Neural progenitor cell (in vitro differentiated cells): ENCODE results near the gene MYLK. TPM values are rescaled to one million over a fixed set of nuclear protein-coding genes. Genes with fewer than 3 reads are reported as not detected.
A peak's percentile ranks its signal among the peaks of the same experiment; 100 is the strongest.

Source experiments
- DNase-seq: peaks from one replicate; pipeline ENCODE4 v3.0.0-alpha.2; 2016; ENCODE audit warnings: low spot score
- H2AFZ ChIP-seq: fragments of 200-600 bp; sonication (generic); replicated peaks from 2 replicates; pipeline ENCODE4 v1.6.1; 2016; ENCODE audit warnings: antibody characterized with exemption
- H3F3A ChIP-seq: fragments of 200-600 bp; sonication (generic); 2 replicates; pipeline ENCODE4 v1.6.1; 2016; ENCODE audit warnings: antibody characterized with exemption, low read depth
- H3K27ac ChIP-seq: fragments of 200-600 bp; sonication (generic); 2 replicates; pipeline ENCODE4 v1.5.1; 2016; ENCODE audit warnings: mild to moderate bottlenecking
- H3K27me3 ChIP-seq: fragments of 200-600 bp; sonication (generic); 2 replicates; pipeline ENCODE4 v1.6.1; 2016; ENCODE audit warnings: mild to moderate bottlenecking, moderate library complexity
- H3K36me3 ChIP-seq: fragments of 200-600 bp; sonication (generic); 2 replicates; pipeline ENCODE4 v1.5.1; 2016
- H3K4me1 ChIP-seq: fragments of 200-600 bp; sonication (generic); 2 replicates; pipeline ENCODE4 v1.6.1; 2016; ENCODE audit warnings: mixed run types
- H3K4me2 ChIP-seq: fragments of 200-600 bp; sonication (generic); 2 replicates; pipeline ENCODE4 v1.6.1; 2016
- H3K4me3 ChIP-seq: fragments of 200-600 bp; sonication (generic); 2 replicates; pipeline ENCODE4 v1.5.1; 2016
- H3K79me2 ChIP-seq: fragments of 200-600 bp; sonication (generic); 2 replicates; pipeline ENCODE4 v1.6.1; 2016; ENCODE audit warnings: low read depth
- H3K9ac ChIP-seq: fragments of 200-600 bp; sonication (generic); 2 replicates; pipeline ENCODE4 v1.6.1; 2016
- H3K9me3 ChIP-seq: fragments of 200-600 bp; sonication (generic); 2 replicates; pipeline ENCODE4 v1.5.1; 2016; ENCODE audit warnings: low read depth
- H4K20me1 ChIP-seq: fragments of 200-600 bp; sonication (generic); 2 replicates; pipeline ENCODE4 v1.6.1; 2016; ENCODE audit warnings: low read depth
- H3K27ac Mint-ChIP-seq: 3 replicates; pipeline ENCODE4 v1.8.0; 2021; ENCODE audit warnings: mixed read lengths
- H3K27me3 Mint-ChIP-seq: 2 replicates; pipeline ENCODE4 v1.8.0; 2022; ENCODE audit warnings: low read depth, mild to moderate bottlenecking, inconsistent platforms, moderate library complexity, mixed read lengths; ENCODE audit not compliant: insufficient read depth
- H3K36me3 Mint-ChIP-seq: 3 replicates; pipeline ENCODE4 v1.8.0; 2021; ENCODE audit warnings: mixed read lengths
- H3K4me1 Mint-ChIP-seq: 3 replicates; pipeline ENCODE4 v1.8.0; 2021; ENCODE audit warnings: mixed read lengths
- H3K4me3 Mint-ChIP-seq: 3 replicates; pipeline ENCODE4 v1.8.0; 2021; ENCODE audit warnings: mild to moderate bottlenecking, moderate library complexity, mixed read lengths
- H3K9me3 Mint-ChIP-seq: 3 replicates; pipeline ENCODE4 v1.8.0; 2020; ENCODE audit warnings: mixed read lengths
- EZH2 ChIP-seq: fragments of 200-600 bp; sonication (generic); IDR thresholded peaks from 2 replicates; pipeline ENCODE4 v1.6.1; 2017; ENCODE audit warnings: antibody characterized with exemption, mild to moderate bottlenecking, moderate library complexity
- EZH2phosphoT487 ChIP-seq: fragments of 200-600 bp; sonication (generic); IDR thresholded peaks from 2 replicates; pipeline ENCODE4 v1.6.1; 2017; ENCODE audit warnings: antibody characterized with exemption
- total RNA-seq: library from RNA; depleted of rRNA; stranded (reverse); fragments of >200 nt; gene quantifications from 2 replicates; pipeline ENCODE4 v1.2.3, GENCODE V29; 2015; ENCODE audit warnings: low replicate concordance
- TF ChIP-seq, protein P1 (sequence below): fragments of 200-600 bp; sonication (generic); IDR thresholded peaks from 2 replicates; pipeline ENCODE4 v1.5.1; 2017; ENCODE audit warnings: antibody characterized with exemption, mild to moderate bottlenecking

The MYLK gene
- total RNA-seq, 1 donor from 2014 or later = 28.4 TPM

- H3K36me3 Mint-ChIP-seq = peaks cover 30% of the 10 kb centered on the region
Observed at GRCh38 chr3:123584988-123585937, 298.9 kb downstream of the MYLK start, which contains the start of gene HACD2. Gene HACD2 (minus strand): TSS chr3:123585053. CDS start chr3:123585027, 26 bp downstream.

GRCh38 chr3:123584284-123584987, 299.7 kb downstream of the MYLK start:
- Histone ChIP-seq H3F3A (peaks cover 21% of the 10 kb centered on the region), H3K27me3 (no peaks in the 10 kb centered on the region), H3K4me3 (peak overlapping the region; percentile 77), H3K4me2 (peak overlapping the region; percentile 83), H3K9me3 (no peaks in the 10 kb centered on the region), H4K20me1 (peaks cover 8% of the 10 kb centered on the region), H3K79me2 (peaks cover 48% of the 10 kb centered on the region), H3K4me1 (peaks cover 16% of the 10 kb centered on the region), H2AFZ (peak overlapping the region; percentile 59), H3K9ac (peak overlapping the region; percentile 34), H3K36me3 (no peaks in the 10 kb centered on the region), H3K27ac (peak overlapping the region; percentile 31)
- DNase-seq = no peak
- Mint-ChIP-seq H3K36me3 (peaks cover 25% of the 10 kb centered on the region), H3K4me1 (peaks cover 15% of the 10 kb centered on the region), H3K27me3 (no peaks in the 10 kb centered on the region), H3K9me3 (peaks cover 7% of the 10 kb centered on the region), H3K4me3 (no peak overlapping the region), H3K27ac (peak overlapping the region; percentile 80)
- TF ChIP-seq, protein P1, sequence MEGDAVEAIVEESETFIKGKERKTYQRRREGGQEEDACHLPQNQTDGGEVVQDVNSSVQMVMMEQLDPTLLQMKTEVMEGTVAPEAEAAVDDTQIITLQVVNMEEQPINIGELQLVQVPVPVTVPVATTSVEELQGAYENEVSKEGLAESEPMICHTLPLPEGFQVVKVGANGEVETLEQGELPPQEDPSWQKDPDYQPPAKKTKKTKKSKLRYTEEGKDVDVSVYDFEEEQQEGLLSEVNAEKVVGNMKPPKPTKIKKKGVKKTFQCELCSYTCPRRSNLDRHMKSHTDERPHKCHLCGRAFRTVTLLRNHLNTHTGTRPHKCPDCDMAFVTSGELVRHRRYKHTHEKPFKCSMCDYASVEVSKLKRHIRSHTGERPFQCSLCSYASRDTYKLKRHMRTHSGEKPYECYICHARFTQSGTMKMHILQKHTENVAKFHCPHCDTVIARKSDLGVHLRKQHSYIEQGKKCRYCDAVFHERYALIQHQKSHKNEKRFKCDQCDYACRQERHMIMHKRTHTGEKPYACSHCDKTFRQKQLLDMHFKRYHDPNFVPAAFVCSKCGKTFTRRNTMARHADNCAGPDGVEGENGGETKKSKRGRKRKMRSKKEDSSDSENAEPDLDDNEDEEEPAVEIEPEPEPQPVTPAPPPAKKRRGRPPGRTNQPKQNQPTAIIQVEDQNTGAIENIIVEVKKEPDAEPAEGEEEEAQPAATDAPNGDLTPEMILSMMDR = peak; percentile 28
- no peak for TF ChIP-seq EZH2

More at GRCh38 chr3:123584988-123585937, 298.9 kb downstream of the MYLK start, which contains the start of gene HACD2:
- Mint-ChIP-seq H3K9me3 (peaks cover 16% of the 10 kb centered on the region), H3K4me3 (no peak within 1 kb of the TSS), H3K4me1 (peaks cover 15% of the 10 kb centered on the region), H3K27ac (peak within 1 kb of the TSS; percentile 80), H3K27me3 (no peaks in the 10 kb centered on the region)
- Histone ChIP-seq H3K27me3 (no peaks in the 10 kb centered on the region), H3K4me1 (peaks cover 16% of the 10 kb centered on the region), H3K79me2 (peaks cover 48% of the 10 kb centered on the region), H3F3A (peaks cover 21% of the 10 kb centered on the region), H3K9ac (peak within 1 kb of the TSS; percentile 74), H3K27ac (peak within 1 kb of the TSS; percentile 92), H3K4me2 (peak within 1 kb of the TSS; percentile 83), H3K36me3 (no peaks in the 10 kb centered on the region), H3K9me3 (no peaks in the 10 kb centered on the region), H3K4me3 (peak within 1 kb of the TSS; percentile 77), H4K20me1 (peaks cover 8% of the 10 kb centered on the region), H2AFZ (peak within 1 kb of the TSS; percentile 99)
- DNase-seq = peak; percentile 98
- TF ChIP-seq EZH2phosphoT487 = no peak
- TF ChIP-seq, protein P1 = no peak
- no peak for TF ChIP-seq EZH2

GRCh38 chr3:123583561-123583960, 300.6 kb downstream of the MYLK start:
- Histone ChIP-seq H4K20me1 (peaks cover 8% of the 10 kb centered on the region), H3K9ac (no peak overlapping the region), H3K79me2 (peaks cover 47% of the 10 kb centered on the region), H3F3A (peaks cover 21% of the 10 kb centered on the region), H3K27me3 (no peaks in the 10 kb centered on the region), H3K4me3 (peak overlapping the region; percentile 77), H3K9me3 (no peaks in the 10 kb centered on the region), H3K4me2 (peak overlapping the region; percentile 83), H3K27ac (no peak overlapping the region), H3K36me3 (no peaks in the 10 kb centered on the region), H3K4me1 (peaks cover 16% of the 10 kb centered on the region), H2AFZ (no peak overlapping the region)
- Mint-ChIP-seq H3K27ac (no peak overlapping the region), H3K36me3 (peaks cover 20% of the 10 kb centered on the region), H3K9me3 (peaks cover 2% of the 10 kb centered on the region), H3K4me1 (peaks cover 15% of the 10 kb centered on the region), H3K4me3 (no peak overlapping the region), H3K27me3 (no peaks in the 10 kb centered on the region)
- no peak for DNase-seq
- TF ChIP-seq, protein P1 = no peak
- TF ChIP-seq EZH2 = no peak
- TF ChIP-seq EZH2phosphoT487 = no peak
